Bronchial epithelial cell (primary cell): ENCODE data around the gene MYH3. TPM values are rescaled to one million over a fixed set of nuclear protein-coding genes. Genes with fewer than 3 reads are reported as not detected.

Experiments
- DNase-seq: peaks from one replicate; pipeline ENCODE4 v3.0.0-alpha.2; 2010; ENCODE audit warnings: low read depth
- FAIRE-seq: peaks from 2 replicates; lab custom pipeline; 2011; peaks lifted over from hg19 to GRCh38; lab: Jason Lieb, UNC
- H3K27me3 ChIP-seq: 2 replicates; pipeline ENCODE4 v1.5.1; 2011; ENCODE audit warnings: low read length; ENCODE audit not compliant: control insufficient read depth, insufficient read depth
- H3K36me3 ChIP-seq: 2 replicates; pipeline ENCODE4 v1.5.1; 2011; ENCODE audit warnings: low read length; ENCODE audit not compliant: control insufficient read depth, insufficient read depth
- H3K4me3 ChIP-seq: 2 replicates; pipeline ENCODE4 v1.5.1; 2011; ENCODE audit warnings: mild to moderate bottlenecking, low read depth, low read length, control low read depth
- total RNA-seq: library from RNA; depleted of rRNA; stranded (reverse); fragments of >200 nt; gene quantifications from 2 replicates; pipeline ENCODE4 v1.2.1, GENCODE V29; 2014
- TF ChIP-seq, protein P1 (sequence below): IDR thresholded peaks from 2 replicates; pipeline ENCODE4 v1.5.1; 2011; ENCODE audit warnings: mild to moderate bottlenecking, moderate library complexity, low read length, control low read depth, inconsistent platforms; ENCODE audit not compliant: insufficient read depth, severe bottlenecking

Gene MYH3
- total RNA-seq, 1 donor from 2014 or later, result 1.1 TPM

- TF ChIP-seq, protein P1, sequence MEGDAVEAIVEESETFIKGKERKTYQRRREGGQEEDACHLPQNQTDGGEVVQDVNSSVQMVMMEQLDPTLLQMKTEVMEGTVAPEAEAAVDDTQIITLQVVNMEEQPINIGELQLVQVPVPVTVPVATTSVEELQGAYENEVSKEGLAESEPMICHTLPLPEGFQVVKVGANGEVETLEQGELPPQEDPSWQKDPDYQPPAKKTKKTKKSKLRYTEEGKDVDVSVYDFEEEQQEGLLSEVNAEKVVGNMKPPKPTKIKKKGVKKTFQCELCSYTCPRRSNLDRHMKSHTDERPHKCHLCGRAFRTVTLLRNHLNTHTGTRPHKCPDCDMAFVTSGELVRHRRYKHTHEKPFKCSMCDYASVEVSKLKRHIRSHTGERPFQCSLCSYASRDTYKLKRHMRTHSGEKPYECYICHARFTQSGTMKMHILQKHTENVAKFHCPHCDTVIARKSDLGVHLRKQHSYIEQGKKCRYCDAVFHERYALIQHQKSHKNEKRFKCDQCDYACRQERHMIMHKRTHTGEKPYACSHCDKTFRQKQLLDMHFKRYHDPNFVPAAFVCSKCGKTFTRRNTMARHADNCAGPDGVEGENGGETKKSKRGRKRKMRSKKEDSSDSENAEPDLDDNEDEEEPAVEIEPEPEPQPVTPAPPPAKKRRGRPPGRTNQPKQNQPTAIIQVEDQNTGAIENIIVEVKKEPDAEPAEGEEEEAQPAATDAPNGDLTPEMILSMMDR, result no peak
- no peak for DNase-seq
- no peak for FAIRE-seq
- Histone ChIP-seq H3K36me3 (peaks cover 2% of the 10 kb centered on the region), H3K4me3 (no peak overlapping the region), H3K27me3 (no peaks in the 10 kb centered on the region)
Observed at GRCh38 chr17:10633738-10634379, 23.2 kb downstream of the MYH3 start.

DNA sequence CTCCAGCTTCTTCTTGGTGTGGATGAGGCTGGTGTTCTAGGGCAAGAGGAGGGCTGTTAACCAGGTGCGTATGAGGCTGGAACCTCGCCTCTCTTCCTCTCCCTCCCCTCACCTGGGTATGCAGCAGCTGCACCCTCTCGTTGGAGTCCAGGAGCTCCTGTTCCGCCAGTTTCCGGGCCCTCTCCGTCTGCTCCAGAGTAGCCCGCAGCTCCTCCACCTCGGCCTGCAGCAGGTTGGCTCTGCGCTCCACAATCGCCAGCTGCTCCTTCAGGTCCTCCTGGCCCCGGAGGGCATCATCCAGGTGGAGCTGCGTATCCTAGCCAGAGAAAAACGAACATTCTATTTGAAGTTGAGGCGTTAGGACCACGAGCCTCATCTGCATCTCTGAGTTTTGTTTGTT is 25.4 kb downstream of the MYH3 start:
- H3K4me3 ChIP-seq, result no peak overlapping the region
- DNase-seq (no peak), FAIRE-seq (no peak)
- TF ChIP-seq, protein P1, result no peak
- no peaks in the 10 kb centered on the region for H3K27me3 ChIP-seq
- peaks cover 2% of the 10 kb centered on the region for H3K36me3 ChIP-seq

- FAIRE-seq (no peak), DNase-seq (peak; percentile 10)
- no peak overlapping the region for H3K4me3 ChIP-seq
Observed at GRCh38 chr17:10631048-10631700, 25.9 kb downstream of the MYH3 start.

DNA sequence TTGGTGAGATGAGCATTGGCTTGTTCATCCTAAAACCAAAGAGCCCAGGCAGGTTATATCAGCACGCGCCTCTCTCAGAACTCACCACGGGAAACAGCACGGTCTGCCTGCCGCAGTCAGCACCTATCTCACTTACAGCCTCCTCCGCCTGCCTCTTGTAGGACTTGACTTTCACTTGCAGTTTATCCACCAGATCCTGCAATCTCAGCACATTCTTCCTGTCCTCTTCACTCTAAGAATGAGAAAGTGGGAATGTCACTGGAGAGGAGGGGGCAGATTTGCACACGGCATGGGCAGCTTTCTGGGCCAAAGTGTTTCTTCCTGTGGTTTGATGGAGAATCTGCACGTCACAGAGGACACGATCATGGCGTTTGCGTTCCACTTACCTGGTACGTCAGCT is 27.4 kb downstream of the MYH3 start:
- TF ChIP-seq, protein P1, result no peak
- Histone ChIP-seq H3K36me3 (peaks cover 2% of the 10 kb centered on the region), H3K27me3 (no peaks in the 10 kb centered on the region), H3K4me3 (no peak overlapping the region)
- no peak for FAIRE-seq
- no peak for DNase-seq

More at GRCh38 chr17:10631048-10631700, 25.9 kb downstream of the MYH3 start:
- peaks cover 2% of the 10 kb centered on the region for H3K36me3 ChIP-seq
- no peaks in the 10 kb centered on the region for H3K27me3 ChIP-seq
- TF ChIP-seq, protein P1, result peak; percentile 82

DNA sequence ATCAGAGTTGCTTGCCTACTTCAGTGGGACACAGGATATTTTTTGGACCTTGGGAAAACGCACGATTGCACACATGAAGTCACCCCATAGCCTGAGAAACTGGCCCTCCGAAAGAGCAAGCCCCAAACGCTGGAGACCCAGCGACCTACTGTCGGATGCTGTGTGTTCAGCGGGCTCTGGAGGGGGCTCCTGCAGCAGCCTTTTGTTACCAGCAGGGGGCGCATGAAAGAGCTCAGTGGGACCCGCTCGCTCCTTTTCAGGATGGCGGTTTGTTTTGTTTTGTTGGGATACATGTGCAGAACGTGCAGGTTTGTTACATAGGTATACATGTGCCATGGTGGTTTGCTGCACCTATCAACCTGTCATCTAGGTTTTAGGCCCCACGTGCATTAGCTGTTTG is 28.4 kb downstream of the MYH3 start:
- DNase-seq (no peak), FAIRE-seq (no peak)
- H3K36me3 ChIP-seq, result peaks cover 2% of the 10 kb centered on the region
- H3K4me3 ChIP-seq, result no peak overlapping the region
- no peaks in the 10 kb centered on the region for H3K27me3 ChIP-seq
- TF ChIP-seq, protein P1, result peak; percentile 26
